ENCODE measurements around the gene PEX3. TPM values are rescaled to one million over a fixed set of nuclear protein-coding genes. Genes with fewer than 3 reads are reported as not detected.

The PEX3 gene
- total RNA-seq, 1 experiment from 2014 or later: 17.9 TPM

GRCh38 chr6:143522039-143522600 lies 71.5 kb downstream of the PEX3 start:
- no peak overlapping the region for H2AK5ac ChIP-seq (ENCODE audit: insufficient read length, low read length)
- no peak overlapping the region for H2BK5ac ChIP-seq (ENCODE audit: insufficient read length, low read length)
- H3K79me1 ChIP-seq (ENCODE audit: insufficient read depth, low read depth, low read length, poor library complexity, severe bottlenecking): no peaks in the 10 kb centered on the region
- no peak overlapping the region for H3K18ac ChIP-seq (ENCODE audit: insufficient read length, low read depth, low read length)
- H2BK15ac ChIP-seq (ENCODE audit: low read depth, low read length): no peak overlapping the region
- H3K9me3 ChIP-seq (ENCODE audit: control insufficient read depth, low read depth, low read length): no peaks in the 10 kb centered on the region
- no CpG with 5 or more reads among the region's 8 CpGs for WGBS (ENCODE audit: extremely low coverage, insufficient read length, low lambda C conversion rate)
- no peaks in the 10 kb centered on the region for H4K20me1 ChIP-seq (ENCODE audit: control insufficient read depth, insufficient read depth, insufficient read length)
- no peak overlapping the region for H4K91ac ChIP-seq (ENCODE audit: insufficient read length, low read depth, low read length)
- H3K23me2 ChIP-seq (ENCODE audit: insufficient read length, low read depth, low read length, poor library complexity, severe bottlenecking): no peaks in the 10 kb centered on the region
- H3K27me3 Mint-ChIP-seq (ENCODE audit: low read depth): peaks cover 30% of the 10 kb centered on the region
- H4K8ac ChIP-seq (replicated peaks; ENCODE audit: insufficient read length, low read depth, low read length): no peak overlapping the region
- H3K27ac ChIP-seq (ENCODE audit: insufficient read length, low read depth, low read length): no peak overlapping the region
- H2AFZ ChIP-seq (ENCODE audit: low read length): no peak overlapping the region
- H2BK120ac ChIP-seq (ENCODE audit: low read depth, low read length, poor library complexity, severe bottlenecking): no peak overlapping the region
- no peak overlapping the region for H3K9ac ChIP-seq (ENCODE audit: extremely low read depth, insufficient read length, low read length)
- no peak overlapping the region for H3T11ph ChIP-seq (ENCODE audit: low read length)
- H3K27ac Mint-ChIP-seq: no peak overlapping the region
- H3K9me3 Mint-ChIP-seq: no peaks in the 10 kb centered on the region; a peak in 1 of 5 replicates
- no peaks in the 10 kb centered on the region for H3K36me3 Mint-ChIP-seq (ENCODE audit: insufficient read depth in 1 of 3, low read depth in 3 of 3)
- no peak overlapping the region for H3K23ac ChIP-seq (ENCODE audit: insufficient read length, low read depth, low read length)
- no peaks in the 10 kb centered on the region for H3K79me2 ChIP-seq (ENCODE audit: insufficient read depth, low read length)
- H3K4me1 ChIP-seq (ENCODE audit: insufficient read depth, low read length): peaks cover 2% of the 10 kb centered on the region; the same call in 1 of the 2 replicates
- no peak overlapping the region for H2BK20ac ChIP-seq (ENCODE audit: low read depth, low read length, poor library complexity, severe bottlenecking)
- no peak overlapping the region for H3K4me2 ChIP-seq (ENCODE audit: insufficient read depth, insufficient read length, low read length)
- no peaks in the 10 kb centered on the region for H3K27me3 ChIP-seq (ENCODE audit: insufficient read depth, low read length)
- DNase-seq: no peak
- H3K4me3 Mint-ChIP-seq: no peak overlapping the region
- no peak overlapping the region for H2BK12ac ChIP-seq (ENCODE audit: insufficient read length, low read depth, low read length)
- H3K14ac ChIP-seq (ENCODE audit: insufficient read depth, low read length): no peak overlapping the region
- no peak overlapping the region for H3K56ac ChIP-seq (ENCODE audit: insufficient read length, low read depth, low read length)
- H3K4ac ChIP-seq (ENCODE audit: low read depth, low read length): no peak overlapping the region
- no peak overlapping the region for H4K5ac ChIP-seq (ENCODE audit: insufficient read length, low read depth, low read length)
- TF ChIP-seq, protein P1, sequence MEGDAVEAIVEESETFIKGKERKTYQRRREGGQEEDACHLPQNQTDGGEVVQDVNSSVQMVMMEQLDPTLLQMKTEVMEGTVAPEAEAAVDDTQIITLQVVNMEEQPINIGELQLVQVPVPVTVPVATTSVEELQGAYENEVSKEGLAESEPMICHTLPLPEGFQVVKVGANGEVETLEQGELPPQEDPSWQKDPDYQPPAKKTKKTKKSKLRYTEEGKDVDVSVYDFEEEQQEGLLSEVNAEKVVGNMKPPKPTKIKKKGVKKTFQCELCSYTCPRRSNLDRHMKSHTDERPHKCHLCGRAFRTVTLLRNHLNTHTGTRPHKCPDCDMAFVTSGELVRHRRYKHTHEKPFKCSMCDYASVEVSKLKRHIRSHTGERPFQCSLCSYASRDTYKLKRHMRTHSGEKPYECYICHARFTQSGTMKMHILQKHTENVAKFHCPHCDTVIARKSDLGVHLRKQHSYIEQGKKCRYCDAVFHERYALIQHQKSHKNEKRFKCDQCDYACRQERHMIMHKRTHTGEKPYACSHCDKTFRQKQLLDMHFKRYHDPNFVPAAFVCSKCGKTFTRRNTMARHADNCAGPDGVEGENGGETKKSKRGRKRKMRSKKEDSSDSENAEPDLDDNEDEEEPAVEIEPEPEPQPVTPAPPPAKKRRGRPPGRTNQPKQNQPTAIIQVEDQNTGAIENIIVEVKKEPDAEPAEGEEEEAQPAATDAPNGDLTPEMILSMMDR (conservative IDR thresholded peaks at IDR 0.05): no peak
- H3K4me1 Mint-ChIP-seq: peaks cover 3 to 4% of the 10 kb centered on the region in 2 experiments
